CD4-positive, alpha-beta T cell treated with Interleukin-17A for 1 hour (primary cell): ENCODE results near the gene GALNT18.

Experiments used
- DNase-seq: peaks from one replicate; pipeline ENCODE4 v3.0.0-alpha.2; 2020

The GALNT18 gene

GRCh38 chr11:11493698-11494097 is 128.1 kb downstream of the GALNT18 start:
- DNase-seq = no peak

GRCh38 chr11:11491589-11491988 is 130.2 kb downstream of the GALNT18 start:
- no peak for DNase-seq

GRCh38 chr11:11491014-11491413 is 130.8 kb downstream of the GALNT18 start:
- no peak for DNase-seq

- no peak for DNase-seq
These were observed 135.4 kb downstream of the GALNT18 start for GRCh38 chr11:11486423-11486822.

- no peak for DNase-seq
These were observed 135.8 kb downstream of the GALNT18 start for GRCh38 chr11:11486002-11486401.

- DNase-seq = no peak
These were observed 138.2 kb downstream of the GALNT18 start for GRCh38 chr11:11483627-11484026.

GRCh38 chr11:11482730-11483129 is 139.1 kb downstream of the GALNT18 start:
- DNase-seq = no peak

GRCh38 chr11:11481371-11481770 is 140.4 kb downstream of the GALNT18 start:
- no peak for DNase-seq

- no peak for DNase-seq
These were observed 140.8 kb downstream of the GALNT18 start for GRCh38 chr11:11480971-11481370.

- DNase-seq = no peak
These were observed 143.1 kb downstream of the GALNT18 start for GRCh38 chr11:11478687-11479086.

GRCh38 chr11:11477695-11478420 is 143.9 kb downstream of the GALNT18 start:
- DNase-seq = no peak

- no peak for DNase-seq
These were observed 144.7 kb downstream of the GALNT18 start for GRCh38 chr11:11476971-11477645.

GRCh38 chr11:11476499-11476898 is 145.3 kb downstream of the GALNT18 start:
- DNase-seq = no peak

- no peak for DNase-seq
These were observed 149.7 kb downstream of the GALNT18 start for GRCh38 chr11:11472106-11472505.

GRCh38 chr11:11471201-11471600 is 150.6 kb downstream of the GALNT18 start:
- no peak for DNase-seq

- no peak for DNase-seq
These were observed 152.9 kb downstream of the GALNT18 start for GRCh38 chr11:11468954-11469353.

- no peak for DNase-seq
These were observed 154.5 kb downstream of the GALNT18 start for GRCh38 chr11:11467312-11467711.

- DNase-seq = no peak
These were observed 157.2 kb downstream of the GALNT18 start for GRCh38 chr11:11464555-11464954.

GRCh38 chr11:11463405-11463804 is 158.4 kb downstream of the GALNT18 start:
- no peak for DNase-seq

GRCh38 chr11:11461473-11461872 is 160.3 kb downstream of the GALNT18 start:
- DNase-seq = no peak

- no peak for DNase-seq
These were observed 162.2 kb downstream of the GALNT18 start for GRCh38 chr11:11459578-11459977.

- no peak for DNase-seq
These were observed 163.3 kb downstream of the GALNT18 start for GRCh38 chr11:11458485-11458884.

- DNase-seq = no peak
These were observed 163.8 kb downstream of the GALNT18 start for GRCh38 chr11:11458001-11458400.

- no peak for DNase-seq
These were observed 164.9 kb downstream of the GALNT18 start for GRCh38 chr11:11456866-11457265.
